ENCODE data around the gene CTNND2.

DNA sequence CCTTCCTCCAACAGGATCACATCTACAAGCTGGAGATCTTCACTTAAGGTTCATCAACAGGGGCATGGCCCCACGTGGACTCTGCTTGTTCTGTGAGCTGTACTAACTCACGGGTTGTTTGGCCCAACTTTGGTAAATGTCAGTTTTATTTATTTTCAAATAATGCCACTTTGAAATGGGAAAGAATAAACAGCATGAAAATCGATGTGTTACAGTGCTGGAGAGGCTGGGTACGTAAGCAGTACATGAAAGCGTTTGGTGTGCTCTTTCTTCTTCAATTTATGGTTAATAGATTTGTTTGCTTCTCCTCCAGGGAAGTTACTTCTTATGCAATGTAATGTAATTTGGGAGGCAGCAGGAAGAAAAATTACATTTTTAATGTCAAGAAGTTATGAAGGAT lies 753.3 kb downstream of the CTNND2 start:
- TF ChIP-seq, protein P1, sequence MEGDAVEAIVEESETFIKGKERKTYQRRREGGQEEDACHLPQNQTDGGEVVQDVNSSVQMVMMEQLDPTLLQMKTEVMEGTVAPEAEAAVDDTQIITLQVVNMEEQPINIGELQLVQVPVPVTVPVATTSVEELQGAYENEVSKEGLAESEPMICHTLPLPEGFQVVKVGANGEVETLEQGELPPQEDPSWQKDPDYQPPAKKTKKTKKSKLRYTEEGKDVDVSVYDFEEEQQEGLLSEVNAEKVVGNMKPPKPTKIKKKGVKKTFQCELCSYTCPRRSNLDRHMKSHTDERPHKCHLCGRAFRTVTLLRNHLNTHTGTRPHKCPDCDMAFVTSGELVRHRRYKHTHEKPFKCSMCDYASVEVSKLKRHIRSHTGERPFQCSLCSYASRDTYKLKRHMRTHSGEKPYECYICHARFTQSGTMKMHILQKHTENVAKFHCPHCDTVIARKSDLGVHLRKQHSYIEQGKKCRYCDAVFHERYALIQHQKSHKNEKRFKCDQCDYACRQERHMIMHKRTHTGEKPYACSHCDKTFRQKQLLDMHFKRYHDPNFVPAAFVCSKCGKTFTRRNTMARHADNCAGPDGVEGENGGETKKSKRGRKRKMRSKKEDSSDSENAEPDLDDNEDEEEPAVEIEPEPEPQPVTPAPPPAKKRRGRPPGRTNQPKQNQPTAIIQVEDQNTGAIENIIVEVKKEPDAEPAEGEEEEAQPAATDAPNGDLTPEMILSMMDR (IDR thresholded peaks at IDR 0.05 in 4 of 5, conservative IDR thresholded peaks at IDR 0.05 in 1 of 5), result no peak
- no peak for TF ChIP-seq POLR2A (IDR thresholded peaks at IDR 0.05)
